GM12892 (cell line): ENCODE measurements around the gene TMEM186.

Experiments
- POLR2A ChIP-seq: IDR thresholded peaks from 2 replicates; pipeline ENCODE4 v1.6.1; 2011; ENCODE audit warnings: low read depth, low read length, control low read depth
- POLR2AphosphoS5 ChIP-seq: IDR thresholded peaks from 2 replicates; pipeline ENCODE4 v1.6.1; 2011; ENCODE audit warnings: low read depth, low read length, control low read depth
- TAF1 ChIP-seq: IDR thresholded peaks from 2 replicates; pipeline ENCODE4 v1.6.1; 2011; ENCODE audit warnings: low read depth, mild to moderate bottlenecking, control low read depth, low read length, borderline replicate concordance

DNA sequence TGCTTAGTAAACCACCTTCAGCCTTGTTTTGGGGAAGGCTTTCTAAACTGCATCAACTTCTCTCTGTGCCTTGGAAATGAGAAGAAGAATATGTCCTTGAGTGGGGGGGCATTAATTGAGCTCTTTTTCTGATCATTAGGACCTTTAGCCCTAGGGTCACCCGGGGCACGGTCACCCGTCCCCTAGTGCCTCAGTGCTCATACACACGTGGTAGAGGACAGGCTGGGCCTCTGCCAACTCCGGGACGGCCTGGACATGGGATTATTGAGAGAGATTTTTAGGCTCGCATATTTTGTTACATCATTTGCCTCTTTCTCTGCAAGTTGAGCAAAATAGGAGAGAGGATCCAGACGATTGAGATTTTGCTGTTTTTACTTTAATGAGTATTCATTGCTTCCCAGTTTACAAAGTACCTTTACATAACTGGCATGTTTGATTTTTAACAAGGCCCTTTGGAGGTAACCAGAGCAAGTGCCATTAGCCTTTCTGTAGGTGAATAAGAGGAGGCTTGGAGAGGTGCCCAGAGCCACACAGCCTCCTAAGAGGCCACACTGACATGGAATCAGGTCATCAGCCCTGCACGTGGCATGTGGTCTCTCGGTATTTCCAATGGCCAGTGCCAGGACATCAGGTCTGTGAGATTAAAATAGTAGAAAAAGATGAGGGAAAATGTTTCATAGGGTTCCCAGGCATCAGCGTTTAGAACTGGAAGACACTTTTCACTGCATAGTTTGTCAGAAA, 11.3 kb upstream of the TMEM186 start:
- no peak for TF ChIP-seq TAF1
- TF ChIP-seq POLR2A, result no peak
- no peak for TF ChIP-seq POLR2AphosphoS5
